ENCODE results near the gene GTF2H2C. TPM values are rescaled to one million over a fixed set of nuclear protein-coding genes. Genes with fewer than 3 reads are reported as not detected.
"Not testable (repeated sequence)": the region's sequence is repeated elsewhere in the genome, so short reads cannot be mapped to it uniquely, and the experiment has no call there.

GTF2H2C gene
- total and polyA plus RNA-seq, 2 experiments from 2014 or later = 52.2 to 61.6 TPM

- H3K4me1 ChIP-seq (ENCODE audit: insufficient read depth); H3F3A ChIP-seq (replicated peaks; ENCODE audit: low read depth); H3K27ac Mint-ChIP-seq; H3K27me3 ChIP-seq (ENCODE audit: insufficient read depth); H3K4me3 Mint-ChIP-seq; H3K27me3 Mint-ChIP-seq (ENCODE audit: insufficient read depth, low read depth, poor library complexity); ATAC-seq; H4K20me1 ChIP-seq (replicated peaks; ENCODE audit: insufficient read depth); H3K36me3 Mint-ChIP-seq (ENCODE audit: low read depth); H3K9me3 Mint-ChIP-seq; H2AFZ ChIP-seq; H3K9me2 ChIP-seq (ENCODE audit: insufficient read depth); H3K36me3 ChIP-seq (ENCODE audit: insufficient read depth); H3K4me2 ChIP-seq; H3K79me2 ChIP-seq (replicated peaks; ENCODE audit: insufficient read depth); H3K4me3 ChIP-seq; DNase-seq (ENCODE audit: low spot score); H3K27ac ChIP-seq (ENCODE audit: low read depth); H3K4me1 Mint-ChIP-seq: not testable (repeated sequence)
Measured at GRCh38 chr5:69601947-69602346, 42.0 kb downstream of the GTF2H2C start.

GRCh38 chr5:69606839-69607238 lies 46.8 kb downstream of the GTF2H2C start:
- ATAC-seq = not testable (repeated sequence)

GRCh38 chr5:69607750-69608149 lies 47.8 kb downstream of the GTF2H2C start:
- H3K27me3 ChIP-seq (ENCODE audit: insufficient read depth); H3K36me3 Mint-ChIP-seq (ENCODE audit: low read depth); ATAC-seq; H4K20me1 ChIP-seq (replicated peaks; ENCODE audit: insufficient read depth); H3K4me1 ChIP-seq (ENCODE audit: insufficient read depth); H3K36me3 ChIP-seq (ENCODE audit: insufficient read depth); H3K4me1 Mint-ChIP-seq; H3K4me3 Mint-ChIP-seq; H3K4me3 ChIP-seq; H3K79me2 ChIP-seq (replicated peaks; ENCODE audit: insufficient read depth); H2AFZ ChIP-seq; H3K27ac ChIP-seq (ENCODE audit: low read depth); H3K9me3 Mint-ChIP-seq; H3K4me2 ChIP-seq; H3K9me2 ChIP-seq (ENCODE audit: insufficient read depth); H3K27me3 Mint-ChIP-seq (ENCODE audit: insufficient read depth, low read depth, poor library complexity); H3K27ac Mint-ChIP-seq; H3F3A ChIP-seq (replicated peaks; ENCODE audit: low read depth); DNase-seq (ENCODE audit: low spot score): not testable (repeated sequence)

More at GRCh38 chr5:69606839-69607238, 46.8 kb downstream of the GTF2H2C start:
- not testable (repeated sequence) for H2AFZ ChIP-seq; H3K79me2 ChIP-seq (replicated peaks; ENCODE audit: insufficient read depth); H3K36me3 ChIP-seq (ENCODE audit: insufficient read depth); H3K27me3 Mint-ChIP-seq (ENCODE audit: insufficient read depth, low read depth, poor library complexity); H3K4me2 ChIP-seq; H3F3A ChIP-seq (replicated peaks; ENCODE audit: low read depth); DNase-seq (ENCODE audit: low spot score); H4K20me1 ChIP-seq (replicated peaks; ENCODE audit: insufficient read depth); H3K4me3 Mint-ChIP-seq; H3K4me1 Mint-ChIP-seq; H3K9me3 Mint-ChIP-seq; H3K9me2 ChIP-seq (ENCODE audit: insufficient read depth); H3K27ac ChIP-seq (ENCODE audit: low read depth); H3K27ac Mint-ChIP-seq; H3K4me1 ChIP-seq (ENCODE audit: insufficient read depth); H3K36me3 Mint-ChIP-seq (ENCODE audit: low read depth); H3K27me3 ChIP-seq (ENCODE audit: insufficient read depth); H3K4me3 ChIP-seq

GRCh38 chr5:69608861-69609496 lies 49.0 kb downstream of the GTF2H2C start:
- H3K36me3 Mint-ChIP-seq (ENCODE audit: low read depth); H3K4me3 ChIP-seq; H2AFZ ChIP-seq; H3K9me3 Mint-ChIP-seq; DNase-seq (ENCODE audit: low spot score); H3K36me3 ChIP-seq (ENCODE audit: insufficient read depth); H3K27ac ChIP-seq (ENCODE audit: low read depth); H3K4me1 ChIP-seq (ENCODE audit: insufficient read depth); H3K27ac Mint-ChIP-seq; H3K4me3 Mint-ChIP-seq; H3K27me3 Mint-ChIP-seq (ENCODE audit: insufficient read depth, low read depth, poor library complexity); H3F3A ChIP-seq (replicated peaks; ENCODE audit: low read depth); H3K4me2 ChIP-seq; H3K9me2 ChIP-seq (ENCODE audit: insufficient read depth); H4K20me1 ChIP-seq (replicated peaks; ENCODE audit: insufficient read depth); H3K27me3 ChIP-seq (ENCODE audit: insufficient read depth); H3K4me1 Mint-ChIP-seq; H3K79me2 ChIP-seq (replicated peaks; ENCODE audit: insufficient read depth): not testable (repeated sequence)
- ATAC-seq = peak; percentile 83

- not testable (repeated sequence) for H2AFZ ChIP-seq; H3F3A ChIP-seq (replicated peaks; ENCODE audit: low read depth); H3K4me2 ChIP-seq; H3K36me3 Mint-ChIP-seq (ENCODE audit: low read depth); H3K27me3 ChIP-seq (ENCODE audit: insufficient read depth); H3K4me3 ChIP-seq; H3K36me3 ChIP-seq (ENCODE audit: insufficient read depth); H3K4me1 Mint-ChIP-seq; DNase-seq (ENCODE audit: low spot score); H3K4me1 ChIP-seq (ENCODE audit: insufficient read depth); H3K9me2 ChIP-seq (ENCODE audit: insufficient read depth); H3K79me2 ChIP-seq (replicated peaks; ENCODE audit: insufficient read depth); H3K4me3 Mint-ChIP-seq; H3K9me3 Mint-ChIP-seq; H3K27me3 Mint-ChIP-seq (ENCODE audit: insufficient read depth, low read depth, poor library complexity); H4K20me1 ChIP-seq (replicated peaks; ENCODE audit: insufficient read depth); H3K27ac ChIP-seq (ENCODE audit: low read depth); H3K27ac Mint-ChIP-seq
- ATAC-seq = peak; percentile 58
Measured at GRCh38 chr5:69614843-69615242, 54.9 kb downstream of the GTF2H2C start.

- H3K79me2 ChIP-seq (replicated peaks; ENCODE audit: insufficient read depth); ATAC-seq; H3K9me2 ChIP-seq (ENCODE audit: insufficient read depth); H2AFZ ChIP-seq; H3K4me2 ChIP-seq; H3K4me1 ChIP-seq (ENCODE audit: insufficient read depth); H4K20me1 ChIP-seq (replicated peaks; ENCODE audit: insufficient read depth); H3K27me3 ChIP-seq (ENCODE audit: insufficient read depth); H3K27ac ChIP-seq (ENCODE audit: low read depth); H3K36me3 Mint-ChIP-seq (ENCODE audit: low read depth); H3K4me3 Mint-ChIP-seq; H3K36me3 ChIP-seq (ENCODE audit: insufficient read depth); H3K27me3 Mint-ChIP-seq (ENCODE audit: insufficient read depth, low read depth, poor library complexity); H3K4me3 ChIP-seq; H3K9me3 Mint-ChIP-seq; H3K4me1 Mint-ChIP-seq; DNase-seq (ENCODE audit: low spot score); H3F3A ChIP-seq (replicated peaks; ENCODE audit: low read depth); H3K27ac Mint-ChIP-seq: not testable (repeated sequence)
Measured at GRCh38 chr5:69631879-69632278, 71.9 kb downstream of the GTF2H2C start.

Data from GM23338 (cell line).